NCI-H1048 (cell line): ENCODE measurements around the gene TMED3.

Experiments used
- DNase-seq: peaks from one replicate; lab custom pipeline; 2025; lab: John Stamatoyannopoulos, UW

The TMED3 gene

GRCh38 chr15:79310985-79311900 is at the start of gene TMED3:
TSS of gene TMED3 (plus strand) at chr15:79311112. CDS start at chr15:79311250, 138 bp downstream.
- peak; percentile 30 for DNase-seq

DNA sequence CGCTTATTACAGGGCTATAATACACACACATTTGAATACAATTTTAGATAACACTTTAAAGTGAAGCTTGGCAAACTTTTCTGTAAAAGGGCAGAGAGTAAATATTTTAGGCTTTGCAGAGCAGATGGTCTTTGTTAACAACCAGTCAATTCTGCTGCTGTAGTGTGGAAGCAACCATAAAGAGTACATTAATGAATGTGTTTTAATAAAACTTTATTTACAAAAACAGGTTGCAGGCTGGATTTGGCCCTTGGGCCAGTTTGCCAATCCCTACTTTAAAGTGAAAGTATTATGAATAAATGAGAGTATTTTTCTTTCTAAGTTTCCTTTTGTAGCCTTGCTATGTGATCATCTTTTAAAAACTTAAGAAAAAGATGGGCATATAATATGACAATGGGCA is 49.1 kb upstream of the TMED3 start:
- no peak for DNase-seq

- DNase-seq, result no peak
Observed at GRCh38 chr15:79265167-79265566, 45.7 kb upstream of the TMED3 start.

DNA sequence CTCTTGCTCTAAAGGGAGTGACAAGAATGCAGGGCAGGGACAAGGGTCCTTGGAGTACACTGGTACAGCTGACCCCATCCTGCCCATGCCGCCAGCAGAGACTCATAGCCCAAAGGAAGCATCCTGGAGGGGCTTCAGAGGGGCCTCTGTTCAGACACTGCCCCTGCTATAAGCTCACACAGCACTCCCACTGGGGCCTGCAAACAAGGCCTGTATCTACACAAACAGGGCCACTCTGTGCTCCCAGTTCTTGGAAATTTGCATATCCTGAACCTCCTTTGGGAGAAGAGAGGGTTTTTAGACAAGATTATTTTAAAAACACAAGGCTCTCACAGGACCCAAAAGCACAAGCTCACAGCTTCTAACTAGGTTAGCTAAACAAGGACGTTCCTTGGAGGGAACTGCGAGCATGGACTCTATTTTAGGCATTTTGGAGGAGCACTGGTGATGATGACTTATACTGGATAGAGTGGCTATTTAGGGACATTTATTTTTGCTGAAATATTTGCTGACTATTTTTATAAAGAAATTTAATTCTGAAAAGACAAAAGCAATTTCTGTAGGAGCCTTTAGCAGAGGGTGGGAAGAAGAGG is 44.8 kb upstream of the TMED3 start:
- no peak for DNase-seq

DNA sequence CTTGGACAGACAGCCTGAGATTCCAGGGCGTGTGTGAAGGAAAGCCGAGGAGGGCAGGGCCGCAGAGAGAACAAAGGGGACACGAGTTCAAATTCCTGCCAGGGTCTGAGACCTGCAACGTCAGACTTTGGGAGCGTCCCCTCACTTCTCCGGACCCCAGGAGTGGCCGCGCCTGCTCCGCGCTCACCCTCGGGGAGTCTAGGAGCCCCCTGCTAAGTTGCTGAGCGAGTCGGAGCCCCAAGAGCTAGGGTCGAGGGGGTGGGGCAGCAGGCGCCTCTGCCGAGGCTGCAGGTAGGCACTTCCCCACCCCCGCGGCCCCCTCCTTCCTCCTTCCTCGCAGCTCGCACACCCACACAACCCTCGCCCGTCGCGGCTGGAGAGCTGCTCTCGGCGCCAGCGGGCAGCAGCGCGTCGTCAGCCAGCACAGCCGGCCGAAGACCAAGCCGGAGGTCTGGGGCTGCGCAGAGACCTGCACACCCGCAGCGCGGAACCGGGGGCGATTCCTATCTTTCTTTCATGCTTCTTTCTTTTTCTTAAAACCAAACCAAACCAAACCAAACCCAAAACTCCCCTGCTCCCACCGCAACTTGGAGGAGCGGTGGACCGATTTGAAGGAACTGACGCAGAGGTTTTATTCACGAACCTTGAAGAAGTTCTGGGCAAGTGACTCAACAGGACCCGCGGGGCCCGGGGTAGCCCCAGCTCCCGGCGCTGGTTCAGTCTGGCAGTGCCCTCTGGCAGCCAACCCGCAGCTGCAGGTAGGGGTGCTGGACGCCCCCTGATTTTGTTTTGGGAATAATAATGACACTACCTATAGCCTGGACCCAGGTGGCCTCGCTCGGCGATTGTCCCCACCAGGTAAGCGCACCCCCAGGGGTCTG is 28.3 kb upstream of the TMED3 start, which contains the start of gene ANKRD34C:
Gene ANKRD34C, plus strand, starts transcription at position 352 of the 881 bp plus-strand sequence. CDS start 10,563 bp downstream, outside the sequence.
- DNase-seq, result no peak

- DNase-seq, result peak; percentile 27
Observed at GRCh38 chr15:79283252-79284048, 27.5 kb upstream of the TMED3 start.

GRCh38 chr15:79290642-79291275 is 20.2 kb upstream of the TMED3 start:
- DNase-seq, result no peak

- DNase-seq, result no peak
Observed at GRCh38 chr15:79292011-79292410, 18.9 kb upstream of the TMED3 start.

DNA sequence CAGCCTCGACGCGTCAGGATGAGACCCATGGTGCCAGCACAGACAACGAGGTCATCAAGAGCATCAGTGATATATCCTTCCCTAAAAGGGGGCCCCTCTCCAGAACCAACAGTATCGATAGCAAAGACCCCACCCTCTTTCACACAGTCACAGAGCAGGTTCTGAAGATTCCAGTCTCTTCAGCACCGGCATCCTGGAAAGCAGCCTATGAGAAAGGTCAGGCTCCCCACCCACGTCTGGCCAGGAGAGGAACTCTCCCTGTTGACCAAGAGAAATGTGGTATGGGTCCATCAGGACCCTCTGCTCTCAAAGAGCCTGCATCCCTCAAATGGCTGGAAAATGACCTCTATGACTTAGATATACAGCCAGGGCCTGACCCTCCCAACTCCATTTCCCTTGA is 16.8 kb upstream of the TMED3 start:
- no peak for DNase-seq

DNA sequence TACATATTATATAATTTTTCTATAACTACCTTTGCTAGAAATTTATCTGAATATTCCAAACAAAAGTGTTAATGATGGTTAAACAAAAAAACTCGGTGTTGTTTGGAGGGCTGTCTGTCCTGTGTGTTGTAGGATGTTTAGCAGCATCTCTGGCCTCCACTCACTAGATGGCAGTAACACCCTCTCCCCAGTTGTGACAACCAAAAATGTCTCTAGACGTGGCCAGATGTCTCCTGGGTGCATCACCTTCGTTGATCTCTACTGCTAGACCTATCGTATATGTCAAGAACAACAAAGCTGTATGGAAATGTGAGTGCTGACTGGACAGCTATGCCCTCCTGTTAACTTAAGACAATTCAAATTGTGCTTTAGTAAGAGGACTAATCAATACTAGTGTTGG is 14.3 kb upstream of the TMED3 start:
- DNase-seq, result no peak

DNA sequence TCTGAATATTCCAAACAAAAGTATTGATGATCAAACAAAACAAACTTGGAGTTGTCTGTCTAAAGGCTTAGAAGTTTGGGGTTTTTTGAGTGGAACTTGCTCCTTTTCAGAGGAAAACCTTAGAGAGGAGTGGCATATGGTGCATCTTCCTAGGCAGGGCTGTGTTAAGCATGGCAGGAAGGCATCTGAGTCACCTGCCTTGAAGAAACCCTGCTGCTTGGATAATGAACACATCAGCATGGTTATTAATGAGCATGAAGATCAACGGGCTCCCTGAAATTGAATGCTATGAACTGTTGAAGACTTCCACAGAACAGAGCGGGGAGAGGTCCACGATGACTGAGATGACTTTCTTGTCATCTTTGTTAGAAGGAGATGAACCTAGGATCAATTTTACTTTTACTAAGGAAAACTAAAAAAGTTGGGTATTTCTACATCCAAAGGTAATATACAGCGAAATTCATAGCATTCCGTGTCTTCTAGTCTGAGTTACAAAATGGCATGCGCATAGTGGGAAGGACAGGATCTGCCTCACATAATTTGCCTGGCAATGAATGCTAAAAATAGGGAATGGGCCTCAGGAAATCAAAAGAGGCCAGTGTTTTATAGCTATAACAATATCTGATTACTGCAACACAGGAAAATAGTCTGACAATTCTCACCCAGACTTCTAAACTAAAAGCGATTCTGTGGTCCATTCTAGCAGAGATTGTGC is 11.6 kb upstream of the TMED3 start:
- no peak for DNase-seq

- no peak for DNase-seq
Observed at GRCh38 chr15:79299841-79300235, 11.1 kb upstream of the TMED3 start.

- DNase-seq, result no peak
Observed at GRCh38 chr15:79307251-79307650, 3.7 kb upstream of the TMED3 start.

DNA sequence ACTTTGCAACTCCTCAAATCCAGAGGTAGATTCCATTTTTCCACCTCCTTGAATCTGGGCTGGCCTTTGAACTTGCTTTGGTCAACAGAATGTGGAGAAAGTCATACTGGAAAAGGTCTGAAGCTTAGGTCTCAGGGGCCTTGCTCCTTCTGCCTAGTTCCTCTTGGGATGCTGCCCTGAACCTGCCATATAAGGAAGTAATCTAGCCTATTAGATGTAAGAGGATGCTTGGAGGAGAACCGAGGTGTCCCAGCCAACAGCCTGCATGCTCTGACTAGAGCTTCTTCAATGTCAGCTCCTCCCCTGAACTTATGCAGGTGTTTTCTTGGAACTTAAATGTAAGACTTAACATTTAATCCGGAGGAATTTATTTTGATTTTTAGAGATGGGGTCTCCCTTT is 2.0 kb upstream of the TMED3 start:
- no peak for DNase-seq

GRCh38 chr15:79310612-79310984 is 314 bp upstream of the TMED3 start:
- no peak for DNase-seq

DNA sequence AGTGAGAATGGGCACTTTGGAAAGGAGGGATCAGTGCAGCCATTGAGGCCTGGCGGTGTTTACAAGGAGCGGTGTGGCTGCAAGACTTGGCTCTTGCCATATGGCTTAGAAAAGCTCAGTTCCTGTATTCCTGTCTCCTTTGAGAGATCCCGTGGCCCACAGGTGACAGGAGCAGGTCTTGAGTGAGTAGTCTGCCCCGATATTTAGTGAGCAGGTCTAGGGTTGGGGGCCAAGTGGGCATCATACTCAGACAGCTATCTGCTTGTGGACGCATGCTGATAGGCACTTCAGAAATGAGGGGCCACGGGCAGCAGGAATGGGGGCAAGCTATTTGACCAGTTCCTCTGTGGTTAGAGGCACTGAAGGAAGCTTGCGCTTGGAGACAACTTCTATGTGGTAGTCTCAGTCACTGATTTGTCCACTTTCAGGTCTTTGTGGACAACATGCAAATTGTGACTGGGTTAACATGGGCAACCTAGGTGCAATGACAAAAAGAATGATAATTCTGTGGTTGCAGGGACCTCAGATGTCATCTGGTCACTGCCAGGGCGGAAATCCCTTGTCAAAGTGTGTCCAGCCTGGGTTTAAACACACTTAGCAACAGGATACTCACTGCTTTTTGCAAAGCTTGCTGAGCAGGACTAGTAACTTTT is 1.1 kb downstream of the TMED3 start:
- no peak for DNase-seq

GRCh38 chr15:79314186-79314585 is 3.3 kb downstream of the TMED3 start:
- DNase-seq, result no peak

DNA sequence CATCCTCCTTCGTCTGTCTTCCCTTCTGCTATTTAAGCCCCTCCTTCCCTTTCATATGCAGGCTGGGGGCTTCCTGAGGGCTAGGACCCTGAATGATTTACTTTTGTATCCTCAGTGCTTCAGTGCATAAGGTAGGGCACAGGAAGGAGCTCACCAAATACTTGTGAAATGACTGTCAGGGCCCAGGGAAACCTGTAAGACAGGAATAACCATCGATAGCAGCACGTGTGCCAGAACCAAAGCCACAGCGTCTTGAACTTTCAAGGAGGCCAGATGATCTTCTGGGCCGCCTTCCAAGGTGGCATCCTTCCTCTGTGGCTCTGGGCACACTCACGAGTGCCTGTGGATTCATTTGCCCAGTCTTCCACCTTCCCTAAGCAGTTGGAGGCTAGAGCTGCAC is 3.9 kb downstream of the TMED3 start:
- DNase-seq, result no peak

DNA sequence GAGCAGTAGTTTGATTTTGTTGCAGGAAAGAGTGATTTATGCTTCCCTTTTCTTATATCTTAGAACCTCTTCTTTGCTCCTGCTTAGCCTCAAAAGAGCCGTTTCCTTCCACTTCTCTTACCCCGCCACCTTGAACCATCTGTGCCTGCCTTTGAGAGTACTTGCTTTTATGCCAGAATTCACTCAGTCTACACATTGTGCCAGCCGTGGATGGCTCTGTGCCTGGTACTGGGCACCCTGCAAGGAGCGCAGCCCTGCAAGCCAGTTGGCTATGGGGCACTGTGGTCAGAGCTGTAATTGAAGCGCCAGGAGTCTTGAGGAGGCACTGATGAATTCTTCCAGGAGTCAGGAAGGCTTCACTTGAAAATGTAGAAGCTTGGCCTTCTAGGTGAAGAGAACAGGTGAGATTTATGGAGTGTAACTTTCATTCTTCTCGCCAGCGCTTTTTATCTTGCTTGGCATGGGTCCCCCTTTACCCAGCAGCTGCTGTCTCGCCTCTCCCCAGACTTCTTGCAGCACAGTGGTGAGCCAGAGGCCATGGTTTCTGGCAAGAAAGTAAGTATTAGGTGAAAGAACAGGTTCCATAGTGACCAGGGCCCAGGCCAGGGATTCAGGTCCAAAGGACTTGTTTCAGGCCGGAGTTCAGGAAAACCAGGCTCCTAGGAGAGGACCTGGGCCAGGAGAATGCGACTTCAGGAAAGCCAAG is 4.9 kb downstream of the TMED3 start:
- no peak for DNase-seq
